Epithelial cell of esophagus (primary cell): ENCODE data around the gene MARF1.
A peak's percentile ranks its signal among the peaks of the same experiment; 100 is the strongest.

Experiments used
- DNase-seq: peaks from one replicate; pipeline ENCODE4 v3.0.0; 2010; ENCODE audit warnings: low read depth
- H3K4me3 ChIP-seq: 2 replicates; pipeline ENCODE4 v1.5.1; 2011; ENCODE audit warnings: mild to moderate bottlenecking, low read length, control low read depth
- CTCF ChIP-seq: IDR thresholded peaks from 2 replicates; pipeline ENCODE4 v1.5.1; 2011; ENCODE audit warnings: low read depth, mild to moderate bottlenecking, low read length, control low read depth, inconsistent platforms; ENCODE audit not compliant: insufficient read depth; ENCODE audit errors: missing control alignments

MARF1 gene

DNA sequence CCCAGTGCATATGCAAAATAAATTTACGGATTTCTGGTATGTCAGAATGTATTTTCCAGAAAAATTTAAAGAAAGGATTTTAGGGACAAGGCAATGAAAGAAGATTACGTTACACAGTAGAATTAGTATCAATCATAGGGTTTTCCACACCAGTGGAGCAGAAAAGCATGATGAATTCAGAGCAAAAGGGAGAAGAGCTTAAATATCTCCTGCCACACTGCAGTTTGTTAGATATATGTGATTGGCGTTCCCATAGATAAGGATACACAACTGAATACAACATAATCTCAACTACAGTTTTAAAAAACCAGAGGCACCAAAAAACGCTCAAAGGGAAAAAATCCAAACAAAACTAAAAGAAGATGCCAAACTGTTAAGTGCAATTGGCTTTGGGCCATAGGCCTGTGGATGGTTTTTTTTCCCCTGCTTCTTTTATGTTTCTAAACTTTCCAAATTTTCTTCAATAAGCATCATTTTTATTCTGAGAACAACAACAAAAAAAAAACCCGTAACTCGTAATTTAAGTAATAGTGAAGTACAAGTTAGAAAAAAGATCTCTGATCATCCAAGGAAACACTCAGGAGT, 22.3 kb downstream of the MARF1 start:
- H3K4me3 ChIP-seq = no peak overlapping the region
- DNase-seq = no peak
- no peak for TF ChIP-seq CTCF

DNA sequence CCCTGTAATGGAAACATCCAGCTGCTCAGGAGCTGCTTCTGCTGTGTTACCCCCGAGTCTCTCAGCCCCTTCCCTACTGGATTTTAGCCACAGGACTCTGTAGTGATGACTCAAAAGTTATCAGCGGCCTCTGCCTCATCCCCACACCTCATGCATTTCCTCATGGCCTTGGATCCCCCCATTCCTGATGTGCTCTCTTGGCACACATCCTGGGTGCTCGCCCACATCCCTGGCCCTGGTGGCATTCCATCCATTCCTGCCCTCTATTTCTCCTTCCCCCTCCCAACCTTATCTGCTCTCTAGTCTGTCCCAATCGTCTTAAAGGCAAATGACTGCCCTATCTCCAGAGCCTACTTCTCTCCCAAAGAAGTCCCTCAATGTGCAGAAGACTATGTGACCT, 24.6 kb downstream of the MARF1 start:
- no peak for TF ChIP-seq CTCF
- H3K4me3 ChIP-seq = no peak overlapping the region
- peak; percentile 24 for DNase-seq

- DNase-seq = no peak
- no peak overlapping the region for H3K4me3 ChIP-seq
- TF ChIP-seq CTCF = no peak
These were observed 25.1 kb downstream of the MARF1 start for GRCh38 chr16:15617901-15618300.

DNA sequence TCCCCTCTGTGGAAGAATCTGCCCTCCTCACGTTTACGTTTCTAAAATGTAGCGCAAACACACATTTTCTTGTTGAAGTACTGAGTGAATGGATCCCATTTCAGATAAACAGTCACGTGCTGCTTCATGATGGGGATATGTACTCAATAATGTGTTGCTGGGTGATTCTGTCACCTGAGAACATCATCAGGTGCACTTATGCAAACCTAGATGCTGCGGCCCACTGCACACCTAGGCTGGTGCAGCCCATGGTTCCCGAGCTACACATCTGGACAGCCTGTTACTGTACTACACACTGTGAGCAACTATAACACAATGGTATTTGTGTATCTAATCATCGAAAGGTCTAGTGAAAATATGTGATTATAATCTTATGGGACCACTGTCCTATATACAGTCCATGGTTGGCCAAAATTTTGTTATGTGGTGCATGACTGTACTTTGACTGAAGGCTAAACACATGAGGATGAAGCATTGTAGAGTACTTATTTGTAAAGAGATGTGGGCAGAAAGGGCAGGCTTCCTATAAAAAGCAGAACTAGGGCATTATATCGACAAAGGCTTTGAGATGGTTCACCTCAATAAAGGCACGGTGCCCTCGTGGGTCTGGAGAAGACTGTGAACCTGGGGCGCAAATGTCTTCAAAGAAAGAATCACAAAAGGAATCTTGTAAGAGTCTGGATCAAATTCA, 26.3 kb downstream of the MARF1 start:
- no peak for DNase-seq
- H3K4me3 ChIP-seq = no peak overlapping the region
- TF ChIP-seq CTCF = no peak

DNA sequence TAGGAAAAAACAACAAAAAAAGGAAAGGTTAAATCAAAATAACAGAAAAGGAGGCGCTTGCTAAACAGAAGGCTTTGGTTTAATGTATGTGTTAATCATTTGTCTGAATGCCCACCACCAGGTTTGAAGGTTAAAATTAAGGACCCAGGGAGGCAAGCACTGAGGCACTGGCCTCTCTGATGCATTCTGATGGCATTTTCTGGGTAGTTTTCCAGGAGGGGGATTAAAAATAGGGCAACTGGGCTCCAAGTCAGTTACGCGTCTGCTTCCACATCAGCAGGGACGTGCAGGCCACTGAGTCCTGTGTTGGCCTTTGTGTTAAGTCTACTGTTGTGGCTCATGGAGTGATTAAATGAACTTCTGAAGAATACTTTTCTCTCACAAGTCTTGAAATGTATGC, 26.9 kb downstream of the MARF1 start:
- DNase-seq = no peak
- no peak for TF ChIP-seq CTCF
- H3K4me3 ChIP-seq = no peak overlapping the region

DNA sequence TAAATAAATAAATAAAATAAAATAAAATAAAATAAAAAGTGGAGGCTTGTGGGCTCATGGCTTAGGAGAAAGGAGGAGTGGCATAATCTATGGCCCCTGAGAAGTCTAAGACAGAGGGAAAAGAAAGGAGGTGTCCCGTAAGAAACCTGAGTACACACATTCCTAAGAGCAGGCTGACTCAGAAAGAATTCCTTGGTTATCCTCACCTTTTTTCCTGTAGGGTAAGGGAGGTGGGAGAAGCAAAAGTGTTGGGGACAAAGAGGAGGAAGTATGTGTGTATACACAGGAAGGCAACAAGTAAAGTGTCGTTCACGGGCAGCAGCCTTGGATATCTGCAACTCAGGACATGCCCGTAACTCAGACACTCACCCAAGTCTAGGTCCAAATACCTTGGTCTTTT, 29.3 kb downstream of the MARF1 start:
- no peak overlapping the region for H3K4me3 ChIP-seq
- TF ChIP-seq CTCF = no peak
- peak; percentile 81 for DNase-seq

- no peak for TF ChIP-seq CTCF
- no peak overlapping the region for H3K4me3 ChIP-seq
- no peak for DNase-seq
These were observed 31.3 kb downstream of the MARF1 start for GRCh38 chr16:15611610-15612009.
